A549 treated with DMSO at 1 μM for 4 hours (cell line): Measurements from ENCODE around the gene PRRT3. TPM values are rescaled to one million over a fixed set of nuclear protein-coding genes. Genes with fewer than 3 reads are reported as not detected.

Experiments used
- total RNA-seq: library from RNA; stranded (reverse); fragments of 200-300 nt; extraction: Qiagen RNA extraction; gene quantifications from 5 replicates; pipeline ENCODE4 v1.2.3, GENCODE V29; 2022; ENCODE audit warnings: low read depth

Gene PRRT3
- total RNA-seq = 1.0 to 1.5 TPM (median 1.4 TPM) in 5 replicates

DNA sequence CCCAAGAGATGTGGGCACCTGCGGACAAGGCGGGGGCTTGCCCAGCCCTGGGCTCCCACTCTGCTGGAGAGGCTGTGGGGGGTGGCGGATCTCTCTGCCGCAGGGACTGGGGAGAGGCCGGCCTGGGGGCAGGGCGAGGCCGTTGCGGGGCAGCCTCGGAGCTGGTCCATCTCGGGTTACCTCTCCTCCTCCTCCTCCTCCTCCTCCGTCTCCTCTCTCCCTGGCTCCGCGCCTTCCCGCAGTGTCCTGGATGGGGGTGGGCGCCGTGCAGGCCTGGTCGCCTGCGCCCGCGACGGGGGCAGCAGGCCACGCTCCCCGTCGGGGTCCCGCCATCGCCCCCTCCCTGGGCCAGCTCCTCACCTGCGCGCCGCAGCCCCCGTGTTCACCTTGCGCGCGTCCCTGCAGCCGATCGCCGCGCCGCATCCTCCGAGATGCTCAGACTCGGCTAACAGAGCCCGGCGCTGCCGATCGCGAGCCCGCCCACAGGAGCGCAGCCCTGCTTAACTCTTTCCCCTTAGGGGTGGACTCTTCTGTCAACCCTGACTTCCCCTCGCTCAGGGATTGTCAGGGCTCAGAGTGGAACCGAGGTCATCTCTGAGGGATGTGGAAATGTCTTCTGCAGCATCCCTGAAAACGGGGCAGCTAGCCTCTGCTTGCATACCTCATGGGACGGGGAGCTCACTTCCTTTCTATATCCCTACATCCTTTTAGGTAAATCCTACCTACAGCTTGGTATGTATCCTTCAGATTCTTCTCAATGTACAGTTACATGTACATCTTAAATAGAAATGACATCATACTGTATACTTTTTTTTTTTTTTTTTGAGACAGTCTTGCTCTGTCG is at the start of gene PRRT3:
Gene PRRT3 (minus strand): TSS at position 447 of the 844 bp plus-strand sequence. CDS start 2,293 bp downstream, outside the sequence.

GRCh38 chr3:9933561-9934234 is 18.5 kb downstream of the PRRT3 start, which contains the start of gene CRELD1:
Gene CRELD1 (plus strand): TSS chr3:9933834. CDS start chr3:9934439, 605 bp downstream.

DNA sequence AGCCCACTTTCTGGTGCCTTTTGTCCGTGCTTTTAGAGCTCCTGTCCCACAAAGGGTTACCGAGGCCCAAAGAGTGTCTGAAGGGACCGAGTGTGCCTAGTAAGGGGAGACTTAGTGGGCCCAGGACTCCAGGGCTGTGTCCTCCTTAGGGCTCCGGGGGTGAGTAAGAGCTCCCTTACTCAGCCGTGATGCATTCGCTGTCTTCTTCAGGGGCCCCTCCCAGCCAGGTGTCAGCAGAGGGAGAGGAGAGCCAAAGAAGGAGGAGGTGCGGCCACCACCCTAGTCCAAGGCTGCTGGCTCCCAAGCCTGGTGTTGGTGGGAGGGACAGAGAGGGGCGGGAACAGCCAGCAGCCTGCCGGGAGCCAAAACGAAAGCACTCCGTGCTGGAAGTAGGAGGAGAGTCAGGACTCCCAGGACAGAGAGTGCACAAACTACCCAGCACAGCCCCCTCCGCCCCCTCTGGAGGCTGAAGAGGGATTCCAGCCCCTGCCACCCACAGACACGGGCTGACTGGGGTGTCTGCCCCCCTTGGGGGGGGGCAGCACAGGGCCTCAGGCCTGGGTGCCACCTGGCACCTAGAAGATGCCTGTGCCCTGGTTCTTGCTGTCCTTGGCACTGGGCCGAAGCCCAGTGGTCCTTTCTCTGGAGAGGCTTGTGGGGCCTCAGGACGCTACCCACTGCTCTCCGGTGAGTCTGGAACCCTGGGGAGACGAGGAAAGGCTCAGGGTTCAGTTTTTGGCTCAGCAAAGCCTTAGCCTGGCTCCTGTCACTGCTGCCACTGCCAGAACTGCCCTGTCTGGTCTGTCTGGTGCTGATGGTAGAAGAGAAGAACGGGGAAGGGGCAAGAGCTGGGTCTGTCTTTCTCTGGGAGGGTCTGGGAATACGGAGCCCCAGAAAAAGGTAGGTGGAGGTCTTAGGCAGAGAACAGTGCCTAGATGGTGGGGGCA is 35.2 kb downstream of the PRRT3 start, which contains the start of gene IL17RC:
Gene IL17RC (plus strand): TSS at position 365 of the 947 bp plus-strand sequence. CDS start 218 bp downstream, at position 583.

GRCh38 chr3:9902372-9903237 is 49.6 kb downstream of the PRRT3 start, which contains the start of gene IL17RE:
Gene IL17RE (plus strand): TSS chr3:9902848. CDS start chr3:9902933, 85 bp downstream.

Other genes starting within 250 kb of the PRRT3 start
- gene CPNE9, start 248.6 kb downstream of the PRRT3 start, total RNA-seq = 0.08 to 0.33 TPM (median 0.15 TPM) in 4 of 5 replicates, not detected in the other
- gene BRPF1, start 220.7 kb downstream of the PRRT3 start, total RNA-seq = 17.5 to 20.7 TPM (median 19.1 TPM) in 5 replicates
- 15.3 to 17.3 TPM (median 16.3 TPM) in 5 replicates for gene OGG1, start 202.5 kb downstream of the PRRT3 start, total RNA-seq
- 13.0 to 18.9 TPM (median 16.3 TPM) in 5 replicates for gene CAMK1, start 182.5 kb downstream of the PRRT3 start, total RNA-seq
- gene TADA3, start 159.9 kb downstream of the PRRT3 start, total RNA-seq = 55.6 to 60.5 TPM (median 58.6 TPM) in 5 replicates
- gene ARPC4, start 159.3 kb downstream of the PRRT3 start, total RNA-seq = 148 to 226 TPM (median 154 TPM) in 5 replicates
- 6.3 to 8.5 TPM (median 7.1 TPM) in 5 replicates for gene TTLL3, start 142.1 kb downstream of the PRRT3 start, total RNA-seq
- gene RPUSD3, start 108.4 kb downstream of the PRRT3 start, total RNA-seq = 32.9 to 46.8 TPM (median 41.2 TPM) in 5 replicates
- gene CIDEC, start 72.2 kb downstream of the PRRT3 start, total RNA-seq = 1.8 to 2.8 TPM (median 2.1 TPM) in 5 replicates
- gene JAGN1, start 61.8 kb downstream of the PRRT3 start, total RNA-seq = 52.1 to 69.3 TPM (median 64.3 TPM) in 5 replicates
- gene IL17RE, start 49.6 kb downstream of the PRRT3 start, total RNA-seq = 0.76 to 1.1 TPM (median 0.95 TPM) in 5 replicates
- 13.6 to 15.7 TPM (median 15.2 TPM) in 5 replicates for gene IL17RC, start 35.3 kb downstream of the PRRT3 start, total RNA-seq
- 8.3 to 11.4 TPM (median 11.0 TPM) in 5 replicates for gene CRELD1, start 18.6 kb downstream of the PRRT3 start, total RNA-seq
- gene EMC3, start 34.4 kb upstream of the PRRT3 start, total RNA-seq = 120 to 154 TPM (median 128 TPM) in 5 replicates
- gene FANCD2, start 74.0 kb upstream of the PRRT3 start, total RNA-seq = 16.2 to 21.1 TPM (median 20.9 TPM) in 5 replicates
- gene FANCD2OS, start 155.8 kb upstream of the PRRT3 start, total RNA-seq = not detected in 5 replicates
- gene BRK1, start 163.3 kb upstream of the PRRT3 start, total RNA-seq = 169 to 184 TPM (median 179 TPM) in 5 replicates
- 29.6 to 40.2 TPM (median 35.0 TPM) in 5 replicates for gene VHL, start 189.4 kb upstream of the PRRT3 start, total RNA-seq
- gene IRAK2, start 212.5 kb upstream of the PRRT3 start, total RNA-seq = 21.0 to 30.9 TPM (median 25.8 TPM) in 5 replicates